GM19452 (cell line): ENCODE measurements around the gene APBA2.

ENCODE experiments used
- ATAC-seq: cut with Tn5 transposase; IDR thresholded peaks from one replicate; pipeline ENCODE4 v1.9.1; 2021; ENCODE audit not compliant: unreplicated experiment

Gene APBA2

DNA sequence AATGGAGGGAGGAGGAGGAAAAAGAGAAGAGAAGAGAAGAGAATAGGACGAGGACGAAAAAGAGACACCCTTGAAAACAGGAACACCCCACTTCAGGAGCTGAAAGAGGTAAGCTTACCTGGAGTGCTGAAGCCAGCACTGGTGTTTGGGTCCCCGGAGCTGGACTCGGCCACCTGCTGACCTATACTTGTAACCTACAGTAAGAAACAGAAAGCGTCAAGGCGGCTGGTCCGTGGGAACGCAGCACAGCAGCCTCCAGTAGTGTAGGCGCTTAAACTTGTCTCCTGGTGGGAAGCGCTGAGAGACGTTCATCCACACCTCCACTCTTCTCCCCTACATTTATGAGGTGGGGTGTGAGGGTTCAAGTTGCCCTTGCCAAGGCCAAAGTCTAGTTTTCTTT lies 242.9 kb downstream of the APBA2 start:
- no peak for ATAC-seq

DNA sequence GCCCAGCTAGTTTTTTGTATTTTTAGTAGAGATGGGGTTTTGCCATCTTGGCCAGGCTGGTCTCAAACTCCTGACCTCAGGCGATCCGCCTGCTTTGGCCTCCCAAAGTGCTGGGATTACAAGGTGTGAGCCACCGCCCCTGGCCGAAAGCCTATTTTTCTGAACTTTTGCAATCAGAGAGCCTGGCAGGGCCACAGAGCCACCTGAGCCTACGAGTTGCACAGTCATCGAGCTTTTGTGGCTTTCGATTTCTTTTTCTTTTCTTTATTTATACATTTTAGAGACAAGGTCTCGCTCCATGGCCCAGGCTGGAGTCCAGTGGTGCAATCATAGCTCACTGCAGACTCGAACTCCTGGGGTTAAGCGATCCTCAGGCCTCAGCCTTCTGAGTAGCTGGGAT lies 243.4 kb downstream of the APBA2 start:
- ATAC-seq = no peak

DNA sequence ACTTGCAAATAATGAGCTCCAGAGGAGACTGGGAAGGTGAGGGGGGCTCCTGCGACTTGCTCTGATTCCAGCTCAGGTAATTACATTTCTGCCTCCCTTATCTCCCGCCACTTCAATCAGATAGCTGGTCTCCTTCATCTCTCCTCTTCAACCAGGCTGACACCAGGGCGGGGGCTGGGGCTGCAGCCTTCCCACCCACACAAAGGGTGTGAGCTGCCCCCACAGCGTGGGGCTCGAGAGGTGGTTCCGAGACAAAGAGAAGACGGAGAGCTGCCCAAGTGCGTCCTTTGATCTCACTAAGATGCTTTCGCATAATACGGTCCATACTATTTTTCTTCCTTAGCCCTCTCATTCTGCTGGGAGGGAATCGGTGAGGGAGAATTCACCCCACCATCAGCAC lies 244.2 kb downstream of the APBA2 start:
- ATAC-seq = no peak

DNA sequence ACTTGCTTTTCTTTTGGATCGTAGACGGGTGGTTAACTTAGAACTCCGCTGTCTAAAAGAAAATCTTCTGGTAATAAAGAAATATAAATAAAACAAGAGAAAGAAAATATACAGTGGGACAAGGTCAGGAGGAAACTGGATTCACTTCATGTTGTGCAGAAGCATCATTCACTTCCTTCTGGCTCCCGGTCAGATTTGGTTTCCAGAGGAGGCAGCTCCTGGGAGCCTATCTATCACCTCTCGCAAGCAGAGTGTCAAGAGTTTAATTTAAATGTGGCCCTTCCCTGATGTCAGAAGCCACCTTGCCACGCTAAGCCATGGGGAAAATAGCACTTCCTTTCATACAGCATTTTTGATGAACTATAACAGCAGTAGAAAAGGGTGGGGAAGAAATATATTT lies 244.7 kb downstream of the APBA2 start:
- ATAC-seq = no peak

DNA sequence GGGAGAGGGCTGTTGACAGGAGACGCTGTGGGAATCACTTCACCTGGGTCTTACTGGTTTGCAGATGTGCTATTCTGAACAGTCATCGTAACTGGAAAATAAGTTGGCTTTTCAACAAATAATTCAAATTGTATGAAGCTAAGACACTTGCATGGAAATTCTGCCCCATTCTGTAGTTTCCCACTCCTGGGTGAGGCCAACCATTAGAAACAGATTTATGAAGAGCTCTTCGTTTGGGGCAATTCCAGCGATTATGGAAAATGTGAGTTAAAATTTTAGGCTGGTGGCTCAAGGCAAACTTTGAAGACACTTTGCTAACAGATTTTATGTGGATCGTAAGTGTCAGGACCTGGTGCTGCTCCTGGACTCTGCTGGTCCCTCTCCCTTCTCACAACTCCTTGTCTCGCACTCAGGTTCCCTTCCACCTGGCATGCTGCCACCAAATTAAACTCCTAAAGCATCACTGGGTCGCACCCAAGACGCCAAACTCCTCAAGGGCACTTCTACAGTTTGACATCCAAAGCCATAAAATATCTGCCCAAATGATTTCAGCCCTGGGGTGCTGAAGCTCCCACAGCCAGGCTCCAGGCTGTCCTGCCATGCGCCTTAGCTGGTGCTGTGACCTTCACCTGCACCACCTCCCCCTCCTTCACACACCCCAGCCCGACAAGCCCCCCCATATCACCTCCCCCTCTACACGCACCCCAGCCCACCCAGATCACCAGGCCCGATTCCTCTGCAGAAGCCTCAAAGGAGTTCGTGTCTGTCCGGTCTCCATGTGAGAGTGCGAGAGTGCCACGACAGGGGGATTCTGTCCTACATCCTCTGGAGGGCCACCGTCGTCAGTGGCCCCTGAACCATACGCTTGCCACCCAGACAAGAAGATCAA lies 245.4 kb downstream of the APBA2 start:
- no peak for ATAC-seq

DNA sequence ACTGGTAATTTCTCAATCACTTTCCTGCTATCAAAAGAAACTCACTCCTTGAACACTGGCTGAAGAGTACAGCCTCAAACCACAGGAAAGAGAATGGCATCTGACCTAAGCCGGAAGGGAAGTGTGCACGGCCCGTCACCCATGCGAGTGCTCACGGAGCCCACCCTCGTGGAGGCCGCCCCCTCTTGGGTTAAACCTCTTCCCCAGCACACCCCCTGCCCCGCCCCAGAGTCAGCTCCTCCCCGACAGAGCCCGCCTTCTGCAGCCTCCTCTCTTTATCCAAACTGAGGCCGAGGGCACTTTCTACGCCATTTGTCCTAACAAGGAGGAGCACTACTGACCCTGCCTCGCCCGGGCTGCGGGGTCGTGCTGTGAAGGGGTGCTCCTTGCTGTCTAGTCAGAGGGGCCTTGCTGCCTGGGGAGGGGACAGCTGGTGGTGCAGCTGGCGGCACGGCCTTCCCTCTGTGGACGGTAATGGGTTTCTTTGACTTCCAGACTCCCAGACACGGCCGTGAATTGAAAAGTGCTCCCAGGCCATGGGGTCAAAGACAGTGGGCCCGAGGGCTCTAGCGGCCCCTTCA lies 246.2 kb downstream of the APBA2 start:
- no peak for ATAC-seq

DNA sequence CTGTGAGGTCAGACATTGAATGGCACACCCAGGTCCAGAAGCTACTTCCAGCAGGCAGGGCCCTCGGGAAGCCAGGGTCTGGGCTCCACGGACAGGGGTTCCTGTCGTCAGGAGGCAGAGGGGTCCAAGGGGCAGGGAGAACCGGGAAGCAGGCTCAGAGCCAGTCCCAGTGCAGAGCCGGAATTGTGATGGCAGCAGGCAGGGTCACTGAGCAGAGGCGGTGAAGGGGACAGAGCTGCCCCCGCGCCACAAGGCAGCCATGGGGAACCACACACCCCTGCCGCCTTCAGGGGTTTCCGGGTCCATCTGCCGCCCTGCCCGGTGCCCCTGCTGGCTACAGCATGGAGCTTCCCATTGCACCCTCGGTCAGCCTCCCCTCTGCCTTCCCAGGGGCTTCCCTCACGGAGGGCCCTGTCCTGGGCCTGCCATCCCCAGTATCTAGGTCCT lies 247.0 kb downstream of the APBA2 start:
- no peak for ATAC-seq

DNA sequence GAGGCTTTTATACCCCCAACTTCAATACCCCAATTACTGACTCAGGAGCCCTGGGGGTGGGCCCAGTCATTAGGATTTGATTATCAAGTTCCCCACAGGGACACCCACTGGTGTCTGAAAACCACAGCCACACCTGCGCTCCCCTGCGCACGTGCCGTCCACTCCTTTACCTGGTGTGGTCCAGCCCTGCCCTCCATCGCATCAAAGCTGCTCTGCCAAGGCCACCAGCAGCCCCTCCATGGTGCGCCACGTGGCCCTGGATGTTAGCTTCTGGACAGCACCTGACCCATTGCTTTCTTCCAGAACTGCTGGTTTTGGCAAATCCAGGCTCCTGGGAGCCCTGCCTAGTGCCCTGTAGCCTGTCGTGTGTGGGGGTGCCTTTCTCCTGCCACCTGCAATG lies 247.5 kb downstream of the APBA2 start:
- ATAC-seq = no peak

DNA sequence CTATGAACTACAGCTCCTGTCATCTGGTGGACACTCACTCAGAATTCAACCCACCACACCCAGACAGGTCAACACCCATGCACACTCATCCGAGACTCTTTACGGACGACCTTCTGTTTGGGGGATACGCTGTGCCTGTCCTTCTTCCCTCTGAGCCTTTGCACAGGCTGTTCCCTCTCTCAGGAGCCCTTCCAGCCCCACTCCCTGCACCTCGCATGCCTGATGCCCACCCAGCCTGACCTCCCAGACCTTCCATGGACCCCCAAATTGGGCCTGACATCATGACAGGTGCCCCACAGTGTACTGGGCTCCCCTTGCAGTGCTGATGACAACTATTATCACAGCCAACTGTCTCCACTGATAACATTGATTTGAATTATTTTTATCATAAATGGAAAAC lies 248.0 kb downstream of the APBA2 start:
- no peak for ATAC-seq

DNA sequence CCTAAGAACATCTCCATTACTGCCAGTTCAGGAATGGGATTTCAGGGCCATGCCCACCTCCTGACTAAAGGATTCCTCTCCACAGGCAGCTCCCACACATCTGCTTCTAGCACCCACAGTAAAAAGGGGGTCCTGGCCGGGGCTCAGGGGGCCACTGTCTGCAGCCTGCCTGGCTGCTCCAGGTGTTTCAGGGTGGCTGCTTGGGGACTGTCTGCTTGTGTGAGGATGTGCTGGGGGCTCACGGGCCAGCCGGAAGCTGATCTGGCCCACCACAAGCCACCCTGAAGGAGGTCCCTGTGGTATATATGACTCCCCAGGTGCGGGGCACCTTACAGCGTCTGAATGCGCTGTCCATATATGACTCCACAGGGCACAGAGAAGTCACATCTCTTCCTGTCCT lies 248.5 kb downstream of the APBA2 start:
- ATAC-seq = no peak

DNA sequence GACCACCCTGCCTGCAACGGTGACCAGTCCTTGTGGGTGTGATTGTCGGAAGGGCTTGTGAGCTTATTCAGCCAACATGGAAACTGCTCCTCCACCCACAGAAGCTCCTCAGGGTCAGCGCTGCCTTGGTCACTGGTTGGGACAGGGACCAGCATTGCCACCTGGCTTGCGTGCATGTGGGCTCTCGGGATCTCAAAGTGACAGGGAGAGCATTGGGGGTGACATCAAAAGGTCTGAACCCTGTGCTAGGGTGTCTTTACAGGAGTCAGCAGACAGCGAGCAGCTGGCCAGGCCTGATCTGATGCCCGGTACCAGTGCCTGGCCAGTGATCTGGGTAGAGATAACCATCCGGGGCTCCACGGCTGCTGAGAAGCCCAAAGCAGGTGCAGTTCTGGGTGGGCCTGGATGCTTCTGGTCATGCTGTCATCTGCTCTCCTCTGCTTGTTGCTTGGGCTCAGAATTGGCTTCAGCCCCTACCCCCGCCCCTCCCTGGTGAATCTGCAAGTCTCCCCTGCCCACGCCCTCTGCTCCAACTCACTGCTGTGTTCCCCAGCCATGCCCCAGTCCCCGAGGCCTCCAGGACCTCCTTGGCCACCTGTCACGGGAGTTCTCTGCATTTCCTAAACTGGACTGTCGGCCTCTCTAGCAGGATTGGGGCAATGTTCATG lies 249.0 kb downstream of the APBA2 start:
- no peak for ATAC-seq

DNA sequence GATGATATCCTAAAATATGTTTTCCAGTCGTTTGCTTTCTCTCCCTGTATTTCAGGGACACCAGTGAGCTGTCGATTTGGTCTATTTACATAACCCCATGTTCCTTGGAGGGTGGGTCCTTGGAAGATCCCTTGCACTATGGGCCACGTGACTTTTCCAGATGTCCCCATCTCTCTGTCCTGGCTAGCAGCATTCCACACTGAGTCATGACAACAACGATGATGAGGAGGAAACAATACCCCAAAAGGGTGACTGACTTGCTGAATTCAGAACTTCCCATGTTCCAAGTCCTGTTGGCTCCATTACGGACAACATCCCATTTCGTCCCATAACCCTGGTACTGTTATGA lies 249.5 kb downstream of the APBA2 start:
- ATAC-seq = no peak

DNA sequence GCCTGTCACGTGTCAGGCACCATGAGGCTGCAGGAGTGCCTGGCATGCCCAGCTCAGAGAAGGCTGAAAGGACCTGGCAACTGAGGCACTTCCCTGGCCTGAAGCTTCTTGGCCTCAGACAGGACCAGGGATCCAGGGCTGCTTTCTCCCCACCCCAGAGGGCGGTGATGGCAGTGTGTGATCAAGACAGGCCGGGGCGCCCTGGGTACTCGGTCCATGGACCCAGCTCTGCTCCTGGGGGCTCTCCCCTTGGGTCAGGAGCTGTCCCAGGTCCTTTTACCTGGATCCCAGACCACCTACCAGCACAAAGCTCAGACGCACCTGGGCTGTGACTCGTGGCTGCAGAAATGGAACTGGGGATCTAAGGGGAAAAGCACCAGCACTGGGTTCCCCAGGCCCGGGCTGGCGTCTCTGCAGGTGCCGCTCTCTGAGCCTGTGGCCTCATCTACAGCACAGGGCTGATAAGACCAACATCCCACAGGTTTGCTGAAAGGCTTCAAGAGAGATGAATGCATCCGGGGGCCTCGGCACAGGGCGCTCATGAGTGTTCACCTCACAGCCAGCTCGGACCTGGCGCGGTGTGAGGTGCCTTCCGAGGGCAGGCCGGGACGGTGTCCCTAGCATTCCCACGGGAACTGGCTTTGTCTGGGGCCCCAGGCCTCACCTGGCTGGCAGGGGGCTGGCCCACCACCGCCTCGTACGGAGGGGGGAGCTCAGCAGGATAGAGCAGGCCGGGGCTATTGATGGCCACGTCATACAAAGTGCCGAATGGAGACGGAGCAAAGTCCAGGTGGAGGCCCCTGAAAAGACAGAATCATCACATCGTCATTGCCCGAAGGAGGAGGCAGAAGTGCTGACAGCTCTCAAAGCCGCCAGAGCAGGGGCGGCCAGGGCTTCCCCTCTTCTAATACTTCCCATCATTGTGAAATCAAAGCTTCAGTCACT lies 250.2 kb downstream of the APBA2 start:
- ATAC-seq = no peak

DNA sequence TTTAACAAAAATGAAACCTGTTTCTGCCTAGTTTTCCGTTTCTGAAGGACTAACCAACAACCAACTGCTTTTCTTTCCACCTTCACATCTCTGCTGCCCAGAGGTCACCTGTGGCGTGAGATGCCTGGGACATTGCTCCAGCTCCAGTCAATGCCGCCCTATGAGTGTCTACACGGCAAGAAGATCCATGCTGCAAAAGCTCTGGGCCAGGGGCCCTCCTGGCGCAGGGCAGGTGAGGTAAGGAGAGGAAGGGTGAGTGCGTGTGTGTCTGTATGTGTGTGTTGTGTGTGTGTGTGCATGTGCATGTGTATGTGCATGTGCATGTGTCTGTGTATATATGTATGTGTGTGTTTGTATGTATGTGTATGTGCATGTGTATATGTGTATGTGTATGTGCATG lies 252.5 kb downstream of the APBA2 start:
- ATAC-seq = no peak

DNA sequence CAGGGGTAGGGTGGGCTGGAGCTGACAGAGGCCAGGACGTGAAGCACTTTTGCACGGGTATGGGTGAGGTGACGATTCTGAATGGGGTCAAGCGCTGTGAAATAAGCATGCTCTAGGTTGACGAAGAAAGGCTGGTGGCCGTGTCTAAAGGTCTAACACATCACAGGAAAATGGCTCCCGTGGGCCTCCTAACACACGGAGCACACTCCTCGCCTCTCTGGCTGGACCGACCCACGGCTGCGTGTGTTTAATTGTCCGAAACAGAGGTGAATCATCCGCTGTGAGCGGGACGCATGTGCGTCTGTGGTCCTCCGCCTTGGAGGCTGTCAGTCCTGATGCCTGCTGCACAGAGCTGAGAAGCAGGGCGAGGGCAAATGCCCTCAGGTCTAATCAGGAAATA lies 253.3 kb downstream of the APBA2 start:
- ATAC-seq = no peak

DNA sequence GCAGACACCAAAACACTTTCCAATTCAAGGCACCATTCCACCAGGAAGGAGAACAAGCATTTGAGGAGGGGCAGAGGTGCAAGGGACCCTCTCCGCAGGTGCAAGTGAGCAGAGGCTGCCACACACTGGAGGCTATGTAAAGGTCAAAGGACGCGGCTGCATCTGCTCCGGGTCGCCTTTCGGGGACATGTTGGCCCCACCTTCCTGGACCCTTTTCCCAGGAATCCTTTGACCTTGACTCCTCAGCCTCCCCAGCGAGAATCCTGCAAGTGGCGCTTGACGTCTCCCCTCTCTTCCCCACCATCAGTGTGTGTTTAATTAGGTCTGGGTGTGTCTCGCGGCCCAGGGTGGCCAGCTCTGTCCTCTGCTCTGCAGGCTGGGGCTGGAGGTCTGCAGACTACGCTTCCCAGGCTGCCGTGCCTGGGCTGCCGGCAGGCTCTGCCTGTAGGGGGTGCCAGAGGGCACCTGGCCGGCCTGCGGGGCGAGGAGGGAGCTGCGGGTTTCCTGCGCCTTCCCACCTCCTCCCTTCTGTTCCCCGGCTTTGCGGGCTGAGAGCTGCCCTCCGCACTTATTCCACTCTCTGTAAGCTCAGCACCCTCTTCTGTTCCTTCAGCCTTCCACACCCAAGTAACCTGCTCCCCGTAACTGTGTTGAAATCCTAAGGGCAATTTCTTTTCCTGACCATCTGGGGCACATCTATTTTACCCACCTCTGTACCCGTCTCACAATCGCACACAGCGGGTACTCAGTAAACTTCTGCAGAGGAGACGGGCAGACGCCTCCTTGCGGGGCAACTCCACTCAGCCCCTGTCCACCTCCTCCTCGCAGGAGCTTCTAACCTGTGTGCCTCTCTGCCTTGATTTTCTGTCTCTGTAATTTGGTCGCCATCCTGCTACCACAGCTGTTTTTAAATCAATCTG lies 254.0 kb downstream of the APBA2 start:
- peak; percentile 43 for ATAC-seq

DNA sequence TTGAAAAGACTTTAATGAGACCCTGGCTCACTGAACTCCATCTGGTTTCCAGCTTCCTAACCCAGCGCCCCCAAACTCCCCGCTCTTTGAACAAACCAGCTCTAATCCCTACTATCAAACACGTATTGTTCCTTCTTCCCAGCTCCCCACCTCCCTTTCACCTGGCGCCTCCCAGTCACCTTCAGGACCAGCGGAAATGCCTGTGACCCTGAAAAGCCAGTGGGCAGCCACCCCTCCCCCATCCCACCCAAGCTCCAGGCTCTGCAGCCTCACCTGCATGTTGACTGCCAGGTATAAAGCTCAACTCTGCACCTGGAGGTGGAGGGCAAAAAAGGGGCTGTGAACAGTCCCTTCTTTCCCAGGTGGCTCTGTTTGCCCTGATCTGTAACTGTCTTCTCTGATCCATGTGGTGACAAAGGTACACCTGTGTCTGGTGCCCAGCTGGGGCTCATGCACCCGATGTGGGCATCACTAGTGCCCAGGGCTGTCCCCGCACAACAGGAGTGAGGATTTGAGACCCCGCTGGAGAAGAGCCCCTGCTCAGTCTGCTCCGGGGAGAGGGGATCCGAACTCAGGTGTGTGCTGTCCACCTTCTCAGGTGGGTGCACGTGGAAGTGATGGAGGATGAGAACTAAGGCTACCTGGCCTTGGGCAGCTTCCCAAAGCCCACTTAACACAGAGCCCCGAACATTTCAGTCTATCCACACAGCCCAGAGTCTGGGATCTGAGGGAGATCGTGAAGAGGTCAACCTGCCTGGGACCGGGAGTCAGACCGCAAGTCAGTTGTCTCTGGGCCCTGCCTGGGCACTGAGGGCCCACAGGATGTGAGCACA lies 254.9 kb downstream of the APBA2 start:
- ATAC-seq = no peak

DNA sequence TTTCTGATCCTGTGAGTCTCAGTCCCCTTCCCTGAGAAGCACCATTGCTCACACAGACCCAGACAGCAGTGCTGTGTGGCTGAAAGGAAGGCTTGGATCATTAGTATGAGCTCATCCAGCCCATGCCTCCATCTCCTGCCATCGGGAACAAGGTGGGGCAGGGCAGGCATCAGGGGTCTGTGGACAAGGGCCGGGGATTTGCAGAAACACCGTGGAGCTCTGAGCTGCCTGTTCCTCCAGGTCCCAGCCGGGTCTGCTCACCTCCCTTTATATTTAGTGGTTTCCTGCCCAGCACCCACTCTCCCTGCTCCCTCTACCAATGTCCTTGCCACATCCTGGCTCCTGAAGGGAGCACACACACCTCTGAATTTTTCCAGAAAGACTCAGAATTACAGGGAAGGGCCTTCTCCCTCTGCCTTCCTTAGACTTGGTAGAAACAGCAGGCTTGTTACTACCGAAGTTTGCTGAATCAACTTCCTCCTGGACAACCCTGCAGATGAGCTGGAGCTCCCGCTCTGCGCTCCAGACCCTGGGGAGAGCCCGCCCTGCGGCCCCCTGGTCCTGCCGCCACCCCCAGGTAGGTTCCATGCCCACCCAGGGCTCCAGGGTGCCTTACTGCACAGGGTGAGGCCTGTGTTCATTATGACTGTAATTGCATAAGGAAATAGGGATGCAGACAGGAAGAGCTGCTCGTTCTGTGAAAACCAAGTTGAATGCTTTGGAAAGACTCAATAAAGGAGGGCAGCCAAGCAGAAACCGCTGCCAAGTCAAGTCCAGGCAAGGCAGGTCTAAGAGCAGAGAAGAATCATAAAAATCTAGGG lies 255.7 kb downstream of the APBA2 start:
- no peak for ATAC-seq
